SK-N-SH (cell line): Measurements from ENCODE around the gene USHBP1. TPM values are rescaled to one million over a fixed set of nuclear protein-coding genes. Genes with fewer than 3 reads are reported as not detected.
A peak's percentile ranks its signal among the peaks of the same experiment; 100 is the strongest.

ENCODE experiments used
- CTCF ChIA-PET: fragments of 300-600, 350-600 bp; formaldehyde crosslinking; extraction: SDS; loops from one replicate; lab custom pipeline; 2021; lab: Yijun Ruan, JAX
- POLR2A ChIA-PET: fragments of 350-600 bp; sonication (Branson Sonifier 250); formaldehyde crosslinking; extraction: SDS; loops from one replicate; lab custom pipeline; 2020; ENCODE audit warnings: antibody characterized with exemption, inconsistent platforms; lab: Yijun Ruan, JAX
- DNase-seq: peaks from one replicate; pipeline ENCODE4 v3.0.0; 2012
- H2AFZ ChIP-seq: fragments of 200-600 bp; sonication (generic); 2 replicates; pipeline ENCODE4 v1.8.1; 2016; ENCODE audit warnings: antibody characterized with exemption, mild to moderate bottlenecking, low read depth
- H3F3A ChIP-seq: fragments of 200-600 bp; sonication (generic); replicated peaks from 2 replicates; pipeline ENCODE3; 2016; ENCODE audit warnings: antibody characterized with exemption, mild to moderate bottlenecking; ENCODE audit not compliant: insufficient read depth
- H3K27ac ChIP-seq, 2 experiments: fragments of 200-500 bp in 1 of 2; fragments of 200-600 bp in 1 of 2; sonication (Bioruptor generic) in 1 of 2; sonication (generic), shearing (Covaris generic) in 1 of 2; 2 replicates each; pipeline versions ENCODE4 v1.5.1 to v1.6.1; 2014 to 2016; ENCODE audit warnings: low read depth in 2 of 2, inconsistent platforms in 1 of 2, low read length in 1 of 2, mild to moderate bottlenecking in 1 of 2, mixed read lengths in 1 of 2
- H3K27me3 ChIP-seq: fragments of 200-600 bp; sonication (generic), shearing (Covaris generic); 2 replicates; pipeline ENCODE4 v1.6.1; 2016; ENCODE audit warnings: mixed run types; ENCODE audit not compliant: insufficient read depth
- H3K36me3 ChIP-seq, 2 experiments: fragments of 200-500 bp in 1 of 2; fragments of 200-600 bp in 1 of 2; sonication (Bioruptor generic) in 1 of 2; sonication (generic) in 1 of 2; replicated peaks in 1 of 2; 2 replicates each; pipeline versions ENCODE3 to v1.5.1; 2014 to 2016; ENCODE audit warnings: low read length in 1 of 2, mild to moderate bottlenecking in 1 of 2; ENCODE audit not compliant: insufficient read depth in 2 of 2, control insufficient read depth in 1 of 2
- H3K4me1 ChIP-seq, 2 experiments: fragments of 200-500 bp in 1 of 2; fragments of 200-600 bp in 1 of 2; sonication (Bioruptor generic) in 1 of 2; sonication (generic), shearing (Covaris generic) in 1 of 2; 2 replicates each; pipeline versions ENCODE4 v1.5.1 to v1.6.1; 2014 to 2016; ENCODE audit warnings: low read depth in 1 of 2, low read length in 1 of 2, mixed run types in 1 of 2; ENCODE audit not compliant: insufficient read depth in 2 of 2, control insufficient read depth in 1 of 2
- H3K4me2 ChIP-seq: fragments of 200-600 bp; sonication (generic), shearing (Covaris generic); 2 replicates; pipeline ENCODE4 v1.6.1; 2017; ENCODE audit warnings: mixed run types
- H3K4me3 ChIP-seq, 2 experiments: fragments of 200-500 bp in 1 of 2; fragments of 200-600 bp in 1 of 2; sonication (Bioruptor generic) in 1 of 2; sonication (generic), shearing (Covaris generic) in 1 of 2; 2 replicates each; pipeline versions ENCODE4 v1.5.1 to v1.8.1; 2014 to 2016; ENCODE audit warnings: low read depth in 2 of 2, inconsistent platforms in 1 of 2, low read length in 1 of 2, mild to moderate bottlenecking in 1 of 2, mixed read lengths in 1 of 2, moderate library complexity in 1 of 2
- H3K79me2 ChIP-seq: fragments of 200-600 bp; sonication (generic); 2 replicates; pipeline ENCODE4 v1.8.1; 2017; ENCODE audit warnings: mild to moderate bottlenecking; ENCODE audit not compliant: insufficient read depth
- H3K9ac ChIP-seq: fragments of 200-600 bp; sonication (generic); 2 replicates; pipeline ENCODE4 v1.6.1; 2017; ENCODE audit warnings: mixed run types
- H3K9me2 ChIP-seq: fragments of 200-600 bp; sonication (generic); 2 replicates; pipeline ENCODE4 v1.6.1; 2017; ENCODE audit warnings: mixed run types
- H3K9me3 ChIP-seq: fragments of 200-600 bp; sonication (generic); 2 replicates; pipeline ENCODE4 v1.6.1; 2017; ENCODE audit warnings: mixed run types, mild to moderate bottlenecking, moderate library complexity
- H4K20me1 ChIP-seq: fragments of 200-600 bp; sonication (generic); 2 replicates; pipeline ENCODE4 v1.6.1; 2017; ENCODE audit warnings: mild to moderate bottlenecking, mixed run types; ENCODE audit not compliant: insufficient read depth
- CHD2 ChIP-seq: fragments of 150-350 bp; IDR thresholded peaks from 2 replicates; pipeline ENCODE4 v1.6.1; 2018; ENCODE audit warnings: low read length; ENCODE audit not compliant: partially characterized antibody
- ELF1 ChIP-seq: IDR thresholded peaks from 2 replicates; pipeline ENCODE4 v1.4.0; 2012
- EP300 ChIP-seq, 2 experiments: IDR thresholded peaks; 2 replicates each; pipeline versions ENCODE4 v1.4.0 to v1.6.1; 2012; ENCODE audit warnings: borderline replicate concordance in 1 of 2, low read depth in 1 of 2, low read length in 1 of 2
- EZH2phosphoT487 ChIP-seq: fragments of 200-600 bp; sonication (generic); IDR thresholded peaks from 2 replicates; pipeline ENCODE4 v1.6.1; 2017; ENCODE audit warnings: low read depth, mixed run types, mild to moderate bottlenecking, antibody characterized with exemption, moderate library complexity, borderline replicate concordance
- FOXJ3 ChIP-seq: sonication (generic); formaldehyde crosslinking; IDR thresholded peaks from 2 replicates; pipeline ENCODE4 v1.5.1; 2020; ENCODE audit warnings: mild to moderate bottlenecking, missing genetic modification reagents
- FOXM1 ChIP-seq: IDR thresholded peaks from 2 replicates; pipeline ENCODE4 v1.4.0; 2012; ENCODE audit warnings: low read depth, mild to moderate bottlenecking
- MAX ChIP-seq: IDR thresholded peaks from 2 replicates; pipeline ENCODE4 v1.4.0; 2012; ENCODE audit warnings: low read depth
- MEF2A ChIP-seq: IDR thresholded peaks from 2 replicates; pipeline ENCODE4 v1.4.0; 2012; ENCODE audit warnings: low read depth, borderline replicate concordance
- MXI1 ChIP-seq: IDR thresholded peaks from 2 replicates; pipeline ENCODE4 v1.6.1; 2012; ENCODE audit warnings: mild to moderate bottlenecking, low read depth, low read length, improper control_type of control experiment
- NFIC ChIP-seq: IDR thresholded peaks from 2 replicates; pipeline ENCODE4 v1.4.0; 2012; ENCODE audit warnings: borderline replicate concordance
- POLR2AphosphoS5 ChIP-seq: IDR thresholded peaks from 2 replicates; pipeline ENCODE4 v1.6.1; 2012; ENCODE audit warnings: low read depth, low read length
- RFX5 ChIP-seq: IDR thresholded peaks from 2 replicates; pipeline ENCODE4 v1.6.1; 2012; ENCODE audit warnings: mild to moderate bottlenecking, improper control_type of control experiment, low read length
- RXRA ChIP-seq: IDR thresholded peaks from 2 replicates; pipeline ENCODE4 v1.4.0; 2012; ENCODE audit warnings: low read depth, mild to moderate bottlenecking, borderline replicate concordance
- SMC3 ChIP-seq: IDR thresholded peaks from 2 replicates; pipeline ENCODE4 v1.6.1; 2012; ENCODE audit warnings: low read depth, low read length, improper control_type of control experiment
- TCF12 ChIP-seq: IDR thresholded peaks from 2 replicates; pipeline ENCODE4 v1.4.0; 2012
- USF2 ChIP-seq: fragments of 150-350 bp; IDR thresholded peaks from 2 replicates; pipeline ENCODE4 v1.6.1; 2017; ENCODE audit warnings: antibody characterized with exemption, low read length, low read depth, borderline replicate concordance
- YY1 ChIP-seq: IDR thresholded peaks from 2 replicates; pipeline ENCODE4 v1.4.0; 2012; ENCODE audit warnings: low read depth, mild to moderate bottlenecking
- WGBS: methylation state at CpG from one replicate; pipeline ENCODE4 v1.1.6; 2017; ENCODE audit warnings: low lambda C conversion rate; 5-methylcytosine and 5-hydroxymethylcytosine counted together
- polyA plus RNA-seq, 3 experiments: library from polyadenylated mRNA; depleted of rRNA; stranded (reverse); fragments of >200 nt; gene quantifications; 2 replicates each; pipeline ENCODE4 v1.2.3, GENCODE V29; 2012
- TF ChIP-seq, protein P1 (sequence below): IDR thresholded peaks from 2 replicates; pipeline ENCODE4; 2012
- TF ChIP-seq, protein P2 (sequence below): IDR thresholded peaks from 2 replicates; pipeline ENCODE4 v1.6.1; 2012; ENCODE audit warnings: mild to moderate bottlenecking, low read depth, low read length, moderate library complexity
- TF ChIP-seq, protein P3 (sequence below): fragments of 150-350 bp; IDR thresholded peaks from 2 replicates; pipeline ENCODE4 v1.6.1; 2016; ENCODE audit warnings: mild to moderate bottlenecking, low read depth, low read length
- TF ChIP-seq, protein P4 (sequence below): IDR thresholded peaks from 2 replicates; pipeline ENCODE4 v1.4.0; 2012; ENCODE audit warnings: low read depth, borderline replicate concordance
- TF ChIP-seq, protein P5 (sequence below): IDR thresholded peaks from 2 replicates; pipeline ENCODE4 v1.4.0; 2012; ENCODE audit warnings: low read depth, borderline replicate concordance

The USHBP1 gene
- polyA plus RNA-seq, 1 of the 3 experiments (the other 2 are of a cell fraction) = 0.03 TPM

GRCh38 chr19:17243830-17244617, 20.5 kb downstream of the USHBP1 start:
- Histone ChIP-seq H3F3A (peaks cover 11% of the 10 kb centered on the region), H3K4me2 (peak overlapping the region; percentile 99), H4K20me1 (peaks cover 16% of the 10 kb centered on the region; the same call in 1 of the 2 replicates), H3K79me2 (peaks cover 60% of the 10 kb centered on the region), H3K27me3 (no peaks in the 10 kb centered on the region), H3K4me1 (peaks cover 6 to 27% of the 10 kb centered on the region in 2 experiments; a peak in 2 of 4 replicates), H3K36me3 (peaks cover 3 to 7% of the 10 kb centered on the region in 2 experiments), H3K9me3 (no peaks in the 10 kb centered on the region), H3K4me3 (peak overlapping the region; percentile 92 to 97), H2AFZ (peak overlapping the region; percentile 46; the same call in 1 of the 2 replicates), H3K9me2 (no peaks in the 10 kb centered on the region), H3K9ac (peak overlapping the region; percentile 67), H3K27ac (peak overlapping the region; percentile 34 to 81; a peak in 3 of 4 replicates)
- ChIA-PET CTCF (interaction anchor here (1.1 to 3.1 kb wide), 4 partner anchors 8 to 39 kb away, joined by 3 to 13 read pairs (median 4); no protein-coding TSS in a partner anchor), POLR2A (interaction anchor here (1.4 to 3.7 kb wide), 5 partner anchors 9 to 61 kb away, joined by 3 to 15 read pairs (median 5); partner anchors contain the start of genes ANKLE1, BABAM1, MRPL34 and USE1)
- peak; percentile 71 for DNase-seq
- 0% methylated on average over 15 of the region's 52 CpGs for WGBS
- TF ChIP-seq SMC3 (no peak), FOXM1 (no peak), MAX (peak; percentile 26; the same call in 1 of the 2 replicates), RFX5 (no peak), YY1 (no peak), MXI1 (0 out of 2 replicates have a peak, but pooled peaks have one; percentile 15), NFIC (no peak), USF2 (no peak), POLR2AphosphoS5 (no peak), EZH2phosphoT487 (no peak), ELF1 (no peak), CHD2 (no peak), MEF2A (no peak), TCF12 (no peak), FOXJ3 (CRISPR knock-in tag) (no peak), RXRA (no peak), EP300 (IDR thresholded peaks at IDR 0.05; ENCODE audit: borderline replicate concordance in 1 of 2, low read depth in 1 of 2, low read length in 1 of 2) (no peak)
- TF ChIP-seq, protein P1, sequence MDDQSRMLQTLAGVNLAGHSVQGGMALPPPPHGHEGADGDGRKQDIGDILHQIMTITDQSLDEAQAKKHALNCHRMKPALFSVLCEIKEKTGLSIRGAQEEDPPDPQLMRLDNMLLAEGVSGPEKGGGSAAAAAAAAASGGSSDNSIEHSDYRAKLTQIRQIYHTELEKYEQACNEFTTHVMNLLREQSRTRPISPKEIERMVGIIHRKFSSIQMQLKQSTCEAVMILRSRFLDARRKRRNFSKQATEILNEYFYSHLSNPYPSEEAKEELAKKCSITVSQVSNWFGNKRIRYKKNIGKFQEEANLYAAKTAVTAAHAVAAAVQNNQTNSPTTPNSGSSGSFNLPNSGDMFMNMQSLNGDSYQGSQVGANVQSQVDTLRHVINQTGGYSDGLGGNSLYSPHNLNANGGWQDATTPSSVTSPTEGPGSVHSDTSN = no peak
- TF ChIP-seq, protein P2, sequence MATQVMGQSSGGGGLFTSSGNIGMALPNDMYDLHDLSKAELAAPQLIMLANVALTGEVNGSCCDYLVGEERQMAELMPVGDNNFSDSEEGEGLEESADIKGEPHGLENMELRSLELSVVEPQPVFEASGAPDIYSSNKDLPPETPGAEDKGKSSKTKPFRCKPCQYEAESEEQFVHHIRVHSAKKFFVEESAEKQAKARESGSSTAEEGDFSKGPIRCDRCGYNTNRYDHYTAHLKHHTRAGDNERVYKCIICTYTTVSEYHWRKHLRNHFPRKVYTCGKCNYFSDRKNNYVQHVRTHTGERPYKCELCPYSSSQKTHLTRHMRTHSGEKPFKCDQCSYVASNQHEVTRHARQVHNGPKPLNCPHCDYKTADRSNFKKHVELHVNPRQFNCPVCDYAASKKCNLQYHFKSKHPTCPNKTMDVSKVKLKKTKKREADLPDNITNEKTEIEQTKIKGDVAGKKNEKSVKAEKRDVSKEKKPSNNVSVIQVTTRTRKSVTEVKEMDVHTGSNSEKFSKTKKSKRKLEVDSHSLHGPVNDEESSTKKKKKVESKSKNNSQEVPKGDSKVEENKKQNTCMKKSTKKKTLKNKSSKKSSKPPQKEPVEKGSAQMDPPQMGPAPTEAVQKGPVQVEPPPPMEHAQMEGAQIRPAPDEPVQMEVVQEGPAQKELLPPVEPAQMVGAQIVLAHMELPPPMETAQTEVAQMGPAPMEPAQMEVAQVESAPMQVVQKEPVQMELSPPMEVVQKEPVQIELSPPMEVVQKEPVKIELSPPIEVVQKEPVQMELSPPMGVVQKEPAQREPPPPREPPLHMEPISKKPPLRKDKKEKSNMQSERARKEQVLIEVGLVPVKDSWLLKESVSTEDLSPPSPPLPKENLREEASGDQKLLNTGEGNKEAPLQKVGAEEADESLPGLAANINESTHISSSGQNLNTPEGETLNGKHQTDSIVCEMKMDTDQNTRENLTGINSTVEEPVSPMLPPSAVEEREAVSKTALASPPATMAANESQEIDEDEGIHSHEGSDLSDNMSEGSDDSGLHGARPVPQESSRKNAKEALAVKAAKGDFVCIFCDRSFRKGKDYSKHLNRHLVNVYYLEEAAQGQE = 0 out of 2 replicates have a peak, but pooled peaks have one; percentile 9
- TF ChIP-seq, protein P3, sequence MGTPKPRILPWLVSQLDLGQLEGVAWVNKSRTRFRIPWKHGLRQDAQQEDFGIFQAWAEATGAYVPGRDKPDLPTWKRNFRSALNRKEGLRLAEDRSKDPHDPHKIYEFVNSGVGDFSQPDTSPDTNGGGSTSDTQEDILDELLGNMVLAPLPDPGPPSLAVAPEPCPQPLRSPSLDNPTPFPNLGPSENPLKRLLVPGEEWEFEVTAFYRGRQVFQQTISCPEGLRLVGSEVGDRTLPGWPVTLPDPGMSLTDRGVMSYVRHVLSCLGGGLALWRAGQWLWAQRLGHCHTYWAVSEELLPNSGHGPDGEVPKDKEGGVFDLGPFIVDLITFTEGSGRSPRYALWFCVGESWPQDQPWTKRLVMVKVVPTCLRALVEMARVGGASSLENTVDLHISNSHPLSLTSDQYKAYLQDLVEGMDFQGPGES = no peak
- TF ChIP-seq, protein P4, sequence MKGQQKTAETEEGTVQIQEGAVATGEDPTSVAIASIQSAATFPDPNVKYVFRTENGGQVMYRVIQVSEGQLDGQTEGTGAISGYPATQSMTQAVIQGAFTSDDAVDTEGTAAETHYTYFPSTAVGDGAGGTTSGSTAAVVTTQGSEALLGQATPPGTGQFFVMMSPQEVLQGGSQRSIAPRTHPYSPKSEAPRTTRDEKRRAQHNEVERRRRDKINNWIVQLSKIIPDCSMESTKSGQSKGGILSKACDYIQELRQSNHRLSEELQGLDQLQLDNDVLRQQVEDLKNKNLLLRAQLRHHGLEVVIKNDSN = no peak
- TF ChIP-seq, protein P5, sequence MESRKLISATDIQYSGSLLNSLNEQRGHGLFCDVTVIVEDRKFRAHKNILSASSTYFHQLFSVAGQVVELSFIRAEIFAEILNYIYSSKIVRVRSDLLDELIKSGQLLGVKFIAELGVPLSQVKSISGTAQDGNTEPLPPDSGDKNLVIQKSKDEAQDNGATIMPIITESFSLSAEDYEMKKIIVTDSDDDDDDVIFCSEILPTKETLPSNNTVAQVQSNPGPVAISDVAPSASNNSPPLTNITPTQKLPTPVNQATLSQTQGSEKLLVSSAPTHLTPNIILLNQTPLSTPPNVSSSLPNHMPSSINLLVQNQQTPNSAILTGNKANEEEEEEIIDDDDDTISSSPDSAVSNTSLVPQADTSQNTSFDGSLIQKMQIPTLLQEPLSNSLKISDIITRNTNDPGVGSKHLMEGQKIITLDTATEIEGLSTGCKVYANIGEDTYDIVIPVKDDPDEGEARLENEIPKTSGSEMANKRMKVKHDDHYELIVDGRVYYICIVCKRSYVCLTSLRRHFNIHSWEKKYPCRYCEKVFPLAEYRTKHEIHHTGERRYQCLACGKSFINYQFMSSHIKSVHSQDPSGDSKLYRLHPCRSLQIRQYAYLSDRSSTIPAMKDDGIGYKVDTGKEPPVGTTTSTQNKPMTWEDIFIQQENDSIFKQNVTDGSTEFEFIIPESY = no peak
